ENCODE measurements around the gene LUZP2.

DNA sequence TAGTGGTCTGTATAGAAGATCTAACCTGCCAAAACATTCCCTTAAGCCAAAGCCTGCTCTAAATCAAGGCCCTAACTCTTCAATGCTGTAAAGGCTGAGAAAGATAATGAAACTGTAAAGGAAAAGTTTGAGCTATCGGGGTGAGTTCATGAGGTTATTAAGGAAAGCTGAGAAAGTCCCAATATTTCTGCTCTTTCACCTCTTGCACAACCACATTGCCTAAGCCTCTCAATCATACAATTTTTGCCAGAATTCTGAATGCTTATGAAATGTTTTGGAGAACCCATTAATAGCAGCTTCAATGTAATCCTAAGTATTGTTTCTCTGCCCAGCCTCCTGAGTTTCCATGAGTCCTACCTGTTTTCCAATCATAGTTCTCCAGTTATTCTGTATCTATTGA, 373.2 kb downstream of the LUZP2 start:
- no peak for TF ChIP-seq MAFK (IDR thresholded peaks at IDR 0.05; ENCODE audit: low read length)
- TF ChIP-seq, protein P1, sequence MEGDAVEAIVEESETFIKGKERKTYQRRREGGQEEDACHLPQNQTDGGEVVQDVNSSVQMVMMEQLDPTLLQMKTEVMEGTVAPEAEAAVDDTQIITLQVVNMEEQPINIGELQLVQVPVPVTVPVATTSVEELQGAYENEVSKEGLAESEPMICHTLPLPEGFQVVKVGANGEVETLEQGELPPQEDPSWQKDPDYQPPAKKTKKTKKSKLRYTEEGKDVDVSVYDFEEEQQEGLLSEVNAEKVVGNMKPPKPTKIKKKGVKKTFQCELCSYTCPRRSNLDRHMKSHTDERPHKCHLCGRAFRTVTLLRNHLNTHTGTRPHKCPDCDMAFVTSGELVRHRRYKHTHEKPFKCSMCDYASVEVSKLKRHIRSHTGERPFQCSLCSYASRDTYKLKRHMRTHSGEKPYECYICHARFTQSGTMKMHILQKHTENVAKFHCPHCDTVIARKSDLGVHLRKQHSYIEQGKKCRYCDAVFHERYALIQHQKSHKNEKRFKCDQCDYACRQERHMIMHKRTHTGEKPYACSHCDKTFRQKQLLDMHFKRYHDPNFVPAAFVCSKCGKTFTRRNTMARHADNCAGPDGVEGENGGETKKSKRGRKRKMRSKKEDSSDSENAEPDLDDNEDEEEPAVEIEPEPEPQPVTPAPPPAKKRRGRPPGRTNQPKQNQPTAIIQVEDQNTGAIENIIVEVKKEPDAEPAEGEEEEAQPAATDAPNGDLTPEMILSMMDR (IDR thresholded peaks at IDR 0.05 in 2 of 3, conservative IDR thresholded peaks at IDR 0.05 in 1 of 3; ENCODE audit: insufficient read depth in 2 of 3, low read depth in 1 of 3, low read length in 3 of 3) = no peak
- TF ChIP-seq SNRNP70 (optimal IDR thresholded peaks at IDR 0.05; ENCODE audit: low read depth, low read length) = no peak
- TF ChIP-seq, protein P2, sequence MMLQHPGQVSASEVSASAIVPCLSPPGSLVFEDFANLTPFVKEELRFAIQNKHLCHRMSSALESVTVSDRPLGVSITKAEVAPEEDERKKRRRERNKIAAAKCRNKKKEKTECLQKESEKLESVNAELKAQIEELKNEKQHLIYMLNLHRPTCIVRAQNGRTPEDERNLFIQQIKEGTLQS (IDR thresholded peaks at IDR 0.05) = no peak
- TF ChIP-seq, protein P2 (CRISPR knock-in tag; conservative IDR thresholded peaks at IDR 0.05) = no peak
- TF ChIP-seq HDAC2 (IDR thresholded peaks at IDR 0.05) = no peak
- TF ChIP-seq, protein P3, sequence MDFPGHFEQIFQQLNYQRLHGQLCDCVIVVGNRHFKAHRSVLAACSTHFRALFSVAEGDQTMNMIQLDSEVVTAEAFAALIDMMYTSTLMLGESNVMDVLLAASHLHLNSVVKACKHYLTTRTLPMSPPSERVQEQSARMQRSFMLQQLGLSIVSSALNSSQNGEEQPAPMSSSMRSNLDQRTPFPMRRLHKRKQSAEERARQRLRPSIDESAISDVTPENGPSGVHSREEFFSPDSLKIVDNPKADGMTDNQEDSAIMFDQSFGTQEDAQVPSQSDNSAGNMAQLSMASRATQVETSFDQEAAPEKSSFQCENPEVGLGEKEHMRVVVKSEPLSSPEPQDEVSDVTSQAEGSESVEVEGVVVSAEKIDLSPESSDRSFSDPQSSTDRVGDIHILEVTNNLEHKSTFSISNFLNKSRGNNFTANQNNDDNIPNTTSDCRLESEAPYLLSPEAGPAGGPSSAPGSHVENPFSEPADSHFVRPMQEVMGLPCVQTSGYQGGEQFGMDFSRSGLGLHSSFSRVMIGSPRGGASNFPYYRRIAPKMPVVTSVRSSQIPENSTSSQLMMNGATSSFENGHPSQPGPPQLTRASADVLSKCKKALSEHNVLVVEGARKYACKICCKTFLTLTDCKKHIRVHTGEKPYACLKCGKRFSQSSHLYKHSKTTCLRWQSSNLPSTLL (IDR thresholded peaks at IDR 0.05) = no peak
- TF ChIP-seq TCF7L2 (IDR thresholded peaks at IDR 0.05; ENCODE audit: low read depth, low read length) = no peak
